Measurements from ENCODE around the gene LRRC7. TPM values are rescaled to one million over a fixed set of nuclear protein-coding genes. Genes with fewer than 3 reads are reported as not detected.

The LRRC7 gene
- total RNA-seq, 4 donors from 2014 or later = 0.40 to 1.7 (median 0.63) TPM

DNA sequence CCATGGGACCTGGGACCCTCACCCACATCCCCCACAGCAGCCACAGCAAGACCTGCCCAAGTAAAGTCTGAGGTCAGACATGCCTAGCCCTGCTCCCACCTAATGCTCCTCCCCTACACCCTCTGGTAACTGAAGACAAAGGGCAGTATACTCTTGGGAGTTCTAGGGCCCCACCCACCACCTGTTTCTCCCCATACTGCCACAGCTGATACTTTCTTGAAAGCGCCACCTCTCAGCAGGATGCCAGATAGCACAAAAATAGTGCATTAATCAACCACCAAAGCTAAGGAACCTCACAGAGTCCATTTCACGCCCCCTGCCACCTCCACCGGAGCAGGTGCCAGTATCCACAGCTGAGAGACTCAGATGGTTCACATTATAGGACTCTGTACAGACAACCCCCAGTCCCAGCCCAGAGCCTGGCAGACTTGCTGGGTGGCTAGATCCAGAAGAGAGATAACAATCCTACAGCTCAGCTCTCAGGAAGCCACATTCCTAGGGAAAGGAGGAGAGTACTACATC is 399.6 kb downstream of the LRRC7 start:
- DNase-seq = no peak
- Histone ChIP-seq H3K4me3 (no peak overlapping the region), H3K27ac (no peak overlapping the region), H3K36me3 (no peaks in the 10 kb centered on the region), H3K4me1 (no peaks in the 10 kb centered on the region), H3K27me3 (no peaks in the 10 kb centered on the region), H3K9me3 (no peaks in the 10 kb centered on the region)
- no peak for TF ChIP-seq CTCF (IDR thresholded peaks at IDR 0.05)

DNA sequence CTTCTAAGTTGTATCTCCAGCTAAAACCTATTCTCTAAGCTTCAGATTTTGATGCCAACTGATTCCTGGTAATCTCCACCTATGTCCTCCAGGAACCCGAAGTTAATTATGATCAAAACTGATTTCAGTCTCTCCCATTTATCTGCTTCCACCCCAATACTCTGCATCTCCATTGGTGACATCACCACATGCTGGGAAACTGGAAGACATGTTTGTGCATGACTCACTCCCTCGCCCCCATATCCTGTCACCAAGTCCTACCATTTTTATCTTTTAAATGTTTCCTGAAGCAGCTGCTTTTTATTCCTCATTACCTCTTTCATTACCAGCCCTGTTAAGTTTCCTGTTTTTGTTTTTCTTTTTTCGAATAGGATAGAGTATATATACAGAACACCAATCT is 409.2 kb downstream of the LRRC7 start:
- H3K4me3 ChIP-seq = no peak overlapping the region
- TF ChIP-seq POLR2A (IDR thresholded peaks at IDR 0.05) = no peak

DNA sequence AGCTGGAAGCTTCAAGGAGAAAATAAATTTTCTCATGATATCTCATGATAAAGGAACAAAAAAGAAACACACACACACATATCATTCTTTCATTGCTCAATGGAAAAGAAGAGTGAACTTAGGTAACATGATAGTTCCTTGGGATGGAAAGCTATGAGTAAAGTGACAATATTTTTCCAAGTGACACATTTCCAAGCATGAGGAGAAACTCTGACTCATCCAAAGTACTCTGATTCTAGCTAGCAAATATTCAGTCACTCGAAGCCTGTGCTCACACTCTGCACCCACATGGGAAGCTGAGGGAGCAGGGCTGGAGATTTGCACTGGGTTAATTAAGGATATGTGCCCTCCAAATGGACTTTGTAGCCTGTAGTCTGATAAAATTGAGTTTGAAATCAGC is 415.3 kb downstream of the LRRC7 start:
- Histone ChIP-seq H3K4me1 (no peaks in the 10 kb centered on the region), H3K9me3 (no peaks in the 10 kb centered on the region), H3K27me3 (no peaks in the 10 kb centered on the region), H3K4me3 (no peak overlapping the region), H3K36me3 (no peaks in the 10 kb centered on the region), H3K27ac (no peak overlapping the region)
- DNase-seq = no peak
- TF ChIP-seq CTCF (IDR thresholded peaks at IDR 0.05) (no peak), POLR2A (IDR thresholded peaks at IDR 0.05) (no peak)

More for the DNA sequence above, 409.2 kb downstream of the LRRC7 start:
- Histone ChIP-seq H3K9me3 (no peaks in the 10 kb centered on the region), H3K27me3 (no peaks in the 10 kb centered on the region), H3K36me3 (no peaks in the 10 kb centered on the region), H3K4me1 (no peaks in the 10 kb centered on the region), H3K27ac (no peak overlapping the region)
- no peak for DNase-seq

DNA sequence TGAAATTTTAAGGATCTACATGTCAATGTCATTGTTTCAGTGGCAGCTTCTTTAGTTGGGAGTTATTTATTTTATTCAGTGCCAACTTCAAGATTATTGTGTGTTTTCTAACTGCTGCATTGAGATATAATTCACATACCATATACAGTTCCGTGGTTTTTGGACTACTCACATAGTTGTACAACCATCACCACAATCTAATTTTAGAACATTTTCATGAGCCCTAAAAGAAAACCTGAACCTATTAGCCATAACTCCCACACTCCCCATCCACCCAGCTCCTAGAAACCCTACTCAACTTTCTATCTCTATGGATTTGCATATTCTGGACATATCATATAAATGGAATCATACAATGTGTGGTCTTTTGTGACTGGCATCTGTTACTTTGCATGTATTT is 417.7 kb downstream of the LRRC7 start:
- no peaks in the 10 kb centered on the region for H3K9me3 ChIP-seq
- no peaks in the 10 kb centered on the region for H3K27me3 ChIP-seq
- TF ChIP-seq CTCF (IDR thresholded peaks at IDR 0.05) = no peak
- TF ChIP-seq POLR2A (IDR thresholded peaks at IDR 0.05) = no peak
- no peaks in the 10 kb centered on the region for H3K36me3 ChIP-seq
- no peak overlapping the region for H3K27ac ChIP-seq
- DNase-seq = no peak
- no peaks in the 10 kb centered on the region for H3K4me1 ChIP-seq
- H3K4me3 ChIP-seq = no peak overlapping the region

- Histone ChIP-seq H3K4me1 (no peaks in the 10 kb centered on the region), H3K27me3 (no peaks in the 10 kb centered on the region)
- DNase-seq = no peak
Observed at GRCh38 chr1:69985901-69986439, 418.2 kb downstream of the LRRC7 start.

GRCh38 chr1:69987881-69988280 is 420.2 kb downstream of the LRRC7 start:
- H3K36me3 ChIP-seq = no peaks in the 10 kb centered on the region
- H3K27ac ChIP-seq = no peak overlapping the region
- no peak overlapping the region for H3K4me3 ChIP-seq
- H3K27me3 ChIP-seq = no peaks in the 10 kb centered on the region
- no peak for TF ChIP-seq CTCF (IDR thresholded peaks at IDR 0.05)
- TF ChIP-seq POLR2A (IDR thresholded peaks at IDR 0.05) = no peak
- no peaks in the 10 kb centered on the region for H3K9me3 ChIP-seq
- DNase-seq = no peak
- H3K4me1 ChIP-seq = no peaks in the 10 kb centered on the region

More at GRCh38 chr1:69985901-69986439, 418.2 kb downstream of the LRRC7 start:
- TF ChIP-seq CTCF (IDR thresholded peaks at IDR 0.05) = no peak
- no peak for TF ChIP-seq POLR2A (IDR thresholded peaks at IDR 0.05)
- no peak overlapping the region for H3K27ac ChIP-seq
- no peaks in the 10 kb centered on the region for H3K36me3 ChIP-seq
- no peaks in the 10 kb centered on the region for H3K9me3 ChIP-seq
- H3K4me3 ChIP-seq = no peak overlapping the region
